ENCODE measurements around the gene CSTF2T. TPM values are rescaled to one million over a fixed set of nuclear protein-coding genes. Genes with fewer than 3 reads are reported as not detected.

Gene CSTF2T
- total and polyA plus RNA-seq, 7 donors, result 5.4 to 21.2 (median 16.6) TPM

DNA sequence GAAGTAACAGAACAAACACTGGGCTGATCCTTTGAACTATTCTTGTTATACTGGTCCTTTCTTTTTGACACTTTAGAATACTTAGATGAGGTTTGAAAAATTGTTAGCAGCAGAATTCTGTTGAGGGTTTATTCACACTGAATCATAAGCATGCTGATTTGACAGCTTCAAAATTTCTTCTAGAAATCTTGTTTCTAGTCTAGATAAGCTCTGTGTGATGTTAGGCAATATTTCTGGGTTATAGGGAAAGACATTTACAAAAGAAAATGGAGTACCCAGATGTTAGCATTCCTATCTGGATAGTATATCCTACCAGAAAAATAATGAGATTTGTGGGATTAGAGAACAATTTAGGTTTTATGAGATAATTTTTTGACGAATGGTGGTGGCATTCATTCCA is 12.1 kb downstream of the CSTF2T start:
- WGBS, 2 donors, result 83 to 88% methylated on average over 1 of the region's 1 CpG
- H3K9me3 ChIP-seq, result no peaks in the 10 kb centered on the region
- intact Hi-C loops (cut with DNase I), result no loop called here
- H3K27ac ChIP-seq, result no peak overlapping the region
- peaks cover 0 to 11% (median 2%) of the 10 kb centered on the region in 4 donors for H3K4me1 ChIP-seq
- no peak for DNase-seq
- TF ChIP-seq POLR2A (IDR thresholded peaks at IDR 0.05), result no peak
- no peak for TF ChIP-seq POLR2AphosphoS5 (IDR thresholded peaks at IDR 0.05)
- TF ChIP-seq CTCF (IDR thresholded peaks at IDR 0.05), result no peak
- TF ChIP-seq EP300 (IDR thresholded peaks at IDR 0.05), result no peak
- H3K27me3 ChIP-seq, result no peaks in the 10 kb centered on the region
- H3K36me3 ChIP-seq, result no peaks in the 10 kb centered on the region
- H3K4me3 ChIP-seq, result no peak overlapping the region

- Histone ChIP-seq H3K4me3 (no peak overlapping the region), H3K36me3 (no peaks in the 10 kb centered on the region), H3K9me3 (no peaks in the 10 kb centered on the region), H3K4me1 (peaks cover 0 to 11% (median 2%) of the 10 kb centered on the region in 4 donors), H3K27ac (no peak overlapping the region), H3K27me3 (no peaks in the 10 kb centered on the region)
- no peak for TF ChIP-seq POLR2AphosphoS5 (IDR thresholded peaks at IDR 0.05)
- TF ChIP-seq EP300 (IDR thresholded peaks at IDR 0.05), result no peak
- 84 to 91% methylated on average over 2 of the region's 2 CpGs for WGBS, 2 donors
- intact Hi-C loops (cut with DNase I), result no loop called here
- DNase-seq, result no peak
These were observed 13.6 kb downstream of the CSTF2T start for GRCh38 chr10:51685768-51686167.

DNA sequence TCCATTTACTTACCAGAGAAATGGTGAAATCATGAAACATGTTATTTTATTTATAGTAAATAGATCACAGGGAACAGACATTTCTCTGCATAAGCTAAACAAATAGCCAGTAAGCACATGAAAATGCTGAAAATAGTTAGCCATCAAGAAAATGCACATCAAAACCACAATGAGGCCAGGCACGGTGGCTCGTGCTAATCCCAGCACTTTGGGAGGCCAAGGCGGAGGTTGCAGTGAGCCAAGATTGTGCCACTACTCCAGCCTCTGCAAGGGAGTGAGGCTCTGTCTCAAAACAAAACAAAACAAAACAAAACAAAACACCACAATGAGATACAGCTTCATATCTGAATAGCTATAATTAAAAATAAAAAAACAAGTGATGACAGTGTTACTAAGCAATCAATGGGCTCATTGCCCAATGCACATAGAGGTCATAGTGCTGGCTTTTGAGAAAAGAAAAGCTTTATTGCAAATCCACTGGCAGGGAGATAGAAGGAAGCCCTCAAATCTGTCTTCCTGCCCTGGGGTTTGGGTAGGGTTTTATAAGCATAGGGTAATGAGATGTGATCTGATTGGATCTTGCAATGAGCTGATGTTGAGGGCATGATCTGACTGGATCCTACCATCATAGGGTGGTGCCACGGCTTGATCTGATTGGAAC is 16.2 kb downstream of the CSTF2T start:
- Histone ChIP-seq H3K9me3 (no peaks in the 10 kb centered on the region), H3K4me1 (peaks cover 0 to 11% (median 2%) of the 10 kb centered on the region in 4 donors), H3K4me3 (no peak overlapping the region), H3K27me3 (no peaks in the 10 kb centered on the region), H3K36me3 (no peaks in the 10 kb centered on the region), H3K27ac (no peak overlapping the region)
- intact Hi-C loops (cut with DNase I), result no loop called here
- TF ChIP-seq CTCF (IDR thresholded peaks at IDR 0.05), result no peak
- no peak for TF ChIP-seq POLR2A (IDR thresholded peaks at IDR 0.05)
- no peak for TF ChIP-seq POLR2AphosphoS5 (IDR thresholded peaks at IDR 0.05)
- TF ChIP-seq EP300 (IDR thresholded peaks at IDR 0.05), result no peak
- 77 to 90% methylated on average over 4 of the region's 4 CpGs for WGBS, 2 donors
- DNase-seq, result no peak

DNA sequence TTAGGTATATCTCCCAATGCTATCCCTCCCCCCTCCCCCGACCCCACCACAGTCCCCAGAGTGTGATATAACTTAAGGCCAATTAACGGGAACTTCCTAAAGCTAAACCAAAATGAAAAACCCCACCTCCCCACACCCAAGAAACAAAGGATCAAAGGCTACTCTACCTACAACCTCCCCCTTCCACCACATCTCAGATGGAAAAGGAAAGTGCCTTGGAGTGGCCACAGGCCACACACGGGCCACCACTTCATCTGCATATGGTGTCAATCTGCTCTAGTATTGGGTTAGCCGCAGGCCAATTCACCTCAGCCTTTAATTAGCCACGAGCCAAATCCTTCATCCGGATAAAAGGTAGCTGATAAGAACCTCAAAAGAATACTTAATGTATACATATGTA is 19.6 kb downstream of the CSTF2T start:
- Histone ChIP-seq H3K27me3 (no peaks in the 10 kb centered on the region), H3K36me3 (no peaks in the 10 kb centered on the region), H3K9me3 (no peaks in the 10 kb centered on the region), H3K27ac (no peak overlapping the region), H3K4me3 (no peak overlapping the region), H3K4me1 (peaks cover 0 to 16% (median 2%) of the 10 kb centered on the region in 4 donors)
- no peak for DNase-seq
- no peak for TF ChIP-seq POLR2AphosphoS5 (IDR thresholded peaks at IDR 0.05)
- no peak for TF ChIP-seq EP300 (IDR thresholded peaks at IDR 0.05)
- no peak for TF ChIP-seq CTCF (IDR thresholded peaks at IDR 0.05)
- TF ChIP-seq POLR2A (IDR thresholded peaks at IDR 0.05), result no peak
- 83 to 92% methylated on average over 6 of the region's 6 CpGs for WGBS, 2 donors
- intact Hi-C loops (cut with DNase I), result no loop called here

DNA sequence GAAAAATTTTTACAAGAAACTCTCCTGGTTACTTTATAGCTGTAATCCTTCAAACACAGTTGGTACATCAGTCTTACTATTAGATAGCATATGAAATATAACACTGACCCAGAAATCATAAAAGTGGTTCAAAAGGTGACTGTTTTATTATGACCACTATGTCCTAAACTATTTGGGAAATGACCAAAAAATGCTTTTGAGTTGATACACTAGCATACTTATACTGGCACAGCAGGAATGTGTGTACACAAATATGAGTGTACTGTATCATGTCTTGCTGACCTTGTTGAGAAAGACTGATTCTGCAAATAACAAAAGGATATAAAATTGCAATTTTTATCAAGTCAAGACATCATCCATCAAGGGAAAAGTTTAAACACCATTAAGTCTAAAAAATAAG is 24.3 kb downstream of the CSTF2T start:
- no peak overlapping the region for H3K4me3 ChIP-seq
- intact Hi-C loops (cut with DNase I), result no loop called here
- no peaks in the 10 kb centered on the region for H3K9me3 ChIP-seq

More for the DNA sequence above, 24.3 kb downstream of the CSTF2T start:
- Histone ChIP-seq H3K4me1 (peaks cover 0 to 14% (median 8%) of the 10 kb centered on the region in 4 donors), H3K27ac (no peak overlapping the region), H3K36me3 (no peaks in the 10 kb centered on the region), H3K27me3 (no peaks in the 10 kb centered on the region)
- TF ChIP-seq POLR2AphosphoS5 (IDR thresholded peaks at IDR 0.05) (no peak), EP300 (IDR thresholded peaks at IDR 0.05) (no peak), CTCF (IDR thresholded peaks at IDR 0.05) (no peak), POLR2A (IDR thresholded peaks at IDR 0.05) (no peak)
- DNase-seq, result no peak

Data from sigmoid colon (tissue), 7 donors.